Measurements from ENCODE around the gene JUP.

GRCh38 chr17:41748275-41748674 is 38.2 kb downstream of the JUP start:
- TF ChIP-seq EP300 (IDR thresholded peaks at IDR 0.05) (no peak), CTCF (IDR thresholded peaks at IDR 0.05) (no peak), POLR2AphosphoS5 (IDR thresholded peaks at IDR 0.05) (no peak)
